ENCODE measurements around the gene REPS2. TPM values are rescaled to one million over a fixed set of nuclear protein-coding genes. Genes with fewer than 3 reads are reported as not detected.

Gene REPS2
- total and polyA plus RNA-seq, 2 donors from 2014 or later: 19.6 to 36.3 TPM

GRCh38 chrX:16970977-16971376 lies 24.5 kb downstream of the REPS2 start:
- DNase-seq (no peak), FAIRE-seq (no peak)
- no peak overlapping the region for H3K4me3 ChIP-seq (ENCODE audit: low read length in 3 of 3)
- no peak for TF ChIP-seq CTCF (IDR thresholded peaks at IDR 0.05; ENCODE audit: borderline replicate concordance, extremely low read depth, insufficient read depth)
- H3K27me3 ChIP-seq (ENCODE audit: control insufficient read depth, insufficient read depth, low read length): peaks cover 2% of the 10 kb centered on the region
- H3K27ac ChIP-seq (ENCODE audit: low read depth in 2 of 2, low read length in 2 of 2): no peak overlapping the region
- no peak overlapping the region for H3K9ac ChIP-seq (ENCODE audit: low read length in 3 of 3)
- H3K36me3 ChIP-seq (ENCODE audit: control insufficient read depth in 2 of 3, insufficient read depth in 3 of 3, low read length in 3 of 3): no peaks in the 10 kb centered on the region
- H3K4me1 ChIP-seq (ENCODE audit: control insufficient read depth in 2 of 3, insufficient read depth in 2 of 3, low read depth in 1 of 3, low read length in 3 of 3): no peaks in the 10 kb centered on the region
- intact Hi-C loops (cut with DNase I): no loop called here
- H3K9me3 ChIP-seq (ENCODE audit: control insufficient read depth in 2 of 3, insufficient read depth in 1 of 3, low read length in 3 of 3): no peaks in the 10 kb centered on the region

- Histone ChIP-seq H3K4me1 (ENCODE audit: control insufficient read depth in 2 of 3, insufficient read depth in 2 of 3, low read depth in 1 of 3, low read length in 3 of 3) (no peaks in the 10 kb centered on the region), H3K4me3 (ENCODE audit: low read length in 3 of 3) (no peak overlapping the region), H3K9ac (ENCODE audit: low read length in 3 of 3) (no peak overlapping the region), H3K9me3 (ENCODE audit: control insufficient read depth in 2 of 3, insufficient read depth in 1 of 3, low read length in 3 of 3) (no peaks in the 10 kb centered on the region), H3K36me3 (ENCODE audit: control insufficient read depth in 2 of 3, insufficient read depth in 3 of 3, low read length in 3 of 3) (no peaks in the 10 kb centered on the region), H3K27ac (ENCODE audit: low read depth in 2 of 2, low read length in 2 of 2) (no peak overlapping the region), H3K27me3 (ENCODE audit: control insufficient read depth, insufficient read depth, low read length) (peaks cover 2% of the 10 kb centered on the region)
- FAIRE-seq (no peak), DNase-seq (no peak)
- intact Hi-C loops (cut with DNase I): no loop called here
- no peak for TF ChIP-seq CTCF (IDR thresholded peaks at IDR 0.05; ENCODE audit: borderline replicate concordance, extremely low read depth, insufficient read depth)
Observed at GRCh38 chrX:16971694-16972093, 25.2 kb downstream of the REPS2 start.

- peaks cover 4% of the 10 kb centered on the region for H3K27me3 ChIP-seq (ENCODE audit: control insufficient read depth, insufficient read depth, low read length)
- no peak overlapping the region for H3K4me3 ChIP-seq (ENCODE audit: low read length in 3 of 3)
- no peaks in the 10 kb centered on the region for H3K9me3 ChIP-seq (ENCODE audit: control insufficient read depth in 2 of 3, insufficient read depth in 1 of 3, low read length in 3 of 3)
- no peaks in the 10 kb centered on the region for H3K36me3 ChIP-seq (ENCODE audit: control insufficient read depth in 2 of 3, insufficient read depth in 3 of 3, low read length in 3 of 3)
- FAIRE-seq: peak; percentile 23
- TF ChIP-seq CTCF (IDR thresholded peaks at IDR 0.05; ENCODE audit: borderline replicate concordance, extremely low read depth, insufficient read depth): no peak
- H3K4me1 ChIP-seq (ENCODE audit: control insufficient read depth in 2 of 3, insufficient read depth in 2 of 3, low read depth in 1 of 3, low read length in 3 of 3): no peaks in the 10 kb centered on the region
- no peak for DNase-seq
- no peak overlapping the region for H3K9ac ChIP-seq (ENCODE audit: low read length in 3 of 3)
- intact Hi-C loops (cut with DNase I): no loop called here
- no peak overlapping the region for H3K27ac ChIP-seq (ENCODE audit: low read depth in 2 of 2, low read length in 2 of 2)
Observed at GRCh38 chrX:16975233-16975632, 28.8 kb downstream of the REPS2 start.

GRCh38 chrX:16977771-16978170 lies 31.3 kb downstream of the REPS2 start:
- DNase-seq (no peak), FAIRE-seq (no peak)
- intact Hi-C loops (cut with DNase I): no loop called here
- H3K27ac ChIP-seq (ENCODE audit: low read depth in 2 of 2, low read length in 2 of 2): no peak overlapping the region
- no peaks in the 10 kb centered on the region for H3K4me1 ChIP-seq (ENCODE audit: control insufficient read depth in 2 of 3, insufficient read depth in 2 of 3, low read depth in 1 of 3, low read length in 3 of 3)
- no peak for TF ChIP-seq CTCF (IDR thresholded peaks at IDR 0.05; ENCODE audit: borderline replicate concordance, extremely low read depth, insufficient read depth)
- H3K27me3 ChIP-seq (ENCODE audit: control insufficient read depth, insufficient read depth, low read length): peaks cover 4% of the 10 kb centered on the region
- H3K9me3 ChIP-seq (ENCODE audit: control insufficient read depth in 2 of 3, insufficient read depth in 1 of 3, low read length in 3 of 3): no peaks in the 10 kb centered on the region
- no peak overlapping the region for H3K4me3 ChIP-seq (ENCODE audit: low read length in 3 of 3)
- H3K36me3 ChIP-seq (ENCODE audit: control insufficient read depth in 2 of 3, insufficient read depth in 3 of 3, low read length in 3 of 3): no peaks in the 10 kb centered on the region
- H3K9ac ChIP-seq (ENCODE audit: low read length in 3 of 3): no peak overlapping the region
